Measurements from ENCODE around the gene GPD1L. TPM values are rescaled to one million over a fixed set of nuclear protein-coding genes. Genes with fewer than 3 reads are reported as not detected.
"Not testable (repeated sequence)": the region's sequence is repeated elsewhere in the genome, so short reads cannot be mapped to it uniquely, and the experiment has no call there.

GPD1L gene
- 10 to 100 TPM; 24.0 to 42.8 (median 27.1) TPM for total RNA-seq

- DNase-seq (ENCODE audit: low spot score in 2 of 2), result peak; percentile 91 to 98
- peak within 1 kb of the TSS; percentile 74 for H3K4me3 ChIP-seq (ENCODE audit: low read depth, poor library complexity, severe bottlenecking)
- intact Hi-C loops (cut with DNase I; ENCODE audit: low total_unique reads), result no loop called here
- WGBS, 2 donors, result 4 to 6% methylated on average over 46 to 54 of the region's 78 CpGs
- TF ChIP-seq POLR2A (IDR thresholded peaks at IDR 0.05) (no peak), CTCF (IDR thresholded peaks at IDR 0.05) (no peak)
These were observed at the start of gene GPD1L for GRCh38 chr3:32106132-32106928. GPD1L (plus strand) TSS chr3:32106620; CDS start chr3:32106712, 92 bp downstream.

- 92 to 94% methylated on average over 4 of the region's 4 CpGs for WGBS, 2 donors
- H3K4me3 ChIP-seq (ENCODE audit: low read depth, poor library complexity, severe bottlenecking), result not testable (repeated sequence)
These were observed 48.0 kb upstream of the GPD1L start for GRCh38 chr3:32058465-32058864.

GRCh38 chr3:32062950-32063582 lies 43.4 kb upstream of the GPD1L start:
- no peak overlapping the region for H3K4me3 ChIP-seq (ENCODE audit: low read depth, poor library complexity, severe bottlenecking)
- whole genome bisulfite sequencing, 2 donors, result 75 to 79% methylated on average over 4 of the region's 4 CpGs
- no peak for DNase-seq (ENCODE audit: low spot score in 2 of 2)
- no peak for TF ChIP-seq POLR2A (IDR thresholded peaks at IDR 0.05)
- no peak for TF ChIP-seq CTCF (IDR thresholded peaks at IDR 0.05)
- intact Hi-C loops (cut with DNase I; ENCODE audit: low total_unique reads), result no loop called here

More at GRCh38 chr3:32058465-32058864, 48.0 kb upstream of the GPD1L start:
- DNase-seq (ENCODE audit: low spot score in 2 of 2); intact Hi-C loops (cut with DNase I; ENCODE audit: low total_unique reads): not testable (repeated sequence)

GRCh38 chr3:32066686-32067085 lies 39.7 kb upstream of the GPD1L start:
- no peak for TF ChIP-seq POLR2A (IDR thresholded peaks at IDR 0.05)
- no peak for TF ChIP-seq CTCF (IDR thresholded peaks at IDR 0.05)
- no peak for DNase-seq (ENCODE audit: low spot score in 2 of 2)
- WGBS, 2 donors, result 84 to 87% methylated on average over 2 of the region's 2 CpGs
- intact Hi-C loops (cut with DNase I; ENCODE audit: low total_unique reads), result no loop called here
- no peak overlapping the region for H3K4me3 ChIP-seq (ENCODE audit: low read depth, poor library complexity, severe bottlenecking)

GRCh38 chr3:32074194-32074593 lies 32.2 kb upstream of the GPD1L start:
- H3K4me3 ChIP-seq (ENCODE audit: low read depth, poor library complexity, severe bottlenecking); intact Hi-C loops (cut with DNase I; ENCODE audit: low total_unique reads); DNase-seq (ENCODE audit: low spot score in 2 of 2): not testable (repeated sequence)
- WGBS, 2 donors, result 85% methylated on average over 7 of the region's 7 CpGs

- H3K4me3 ChIP-seq (ENCODE audit: low read depth, poor library complexity, severe bottlenecking), result no peak overlapping the region
- WGBS, 2 donors, result 87 to 88% methylated on average over 3 of the region's 3 CpGs
- DNase-seq (ENCODE audit: low spot score in 2 of 2), result no peak
- intact Hi-C loops (cut with DNase I; ENCODE audit: low total_unique reads), result no loop called here
- TF ChIP-seq POLR2A (IDR thresholded peaks at IDR 0.05) (no peak), CTCF (IDR thresholded peaks at IDR 0.05) (no peak)
These were observed 29.9 kb upstream of the GPD1L start for GRCh38 chr3:32076566-32076965.

All from lower leg skin (tissue), 4 donors.